ENCODE results near the gene CDRT4. TPM values are rescaled to one million over a fixed set of nuclear protein-coding genes. Genes with fewer than 3 reads are reported as not detected.

CDRT4 gene
- total RNA-seq, 3 donors from 2014 or later (not counting 1 experiment from before 2014, with no cell fraction given) = 5.5 to 14.0 (median 11.8) TPM

GRCh38 chr17:15398291-15398690 is 69.1 kb downstream of the CDRT4 start:
- no peaks in the 10 kb centered on the region for H3K4me1 Mint-ChIP-seq
- no peaks in the 10 kb centered on the region for H3K36me3 Mint-ChIP-seq
- H3K4me1 ChIP-seq (ENCODE audit: control insufficient read depth, insufficient read depth, low read length) = no peaks in the 10 kb centered on the region
- no peaks in the 10 kb centered on the region for H3K27me3 ChIP-seq (ENCODE audit: control insufficient read depth, insufficient read depth, low read length)
- DNase-seq (no peak), ATAC-seq (no peak)
- intact Hi-C loops (cut with micrococcal nuclease) = no loop called here
- TF ChIP-seq CTCF (IDR thresholded peaks at IDR 0.05) = no peak
- H3K4me3 Mint-ChIP-seq = no peak overlapping the region
- H3K27me3 Mint-ChIP-seq (ENCODE audit: low read depth in 2 of 2) = peaks cover 8 to 18% of the 10 kb centered on the region in 2 donors
- H3K27ac Mint-ChIP-seq = no peak overlapping the region
- 22% methylated on average over 6 of the region's 6 CpGs for WGBS (ENCODE audit: insufficient coverage)
- H3K4me3 ChIP-seq (ENCODE audit: low read length) = no peak overlapping the region
- H3K9me3 ChIP-seq (ENCODE audit: control insufficient read depth, insufficient read depth, low read length) = no peaks in the 10 kb centered on the region
- H3K36me3 ChIP-seq (ENCODE audit: control insufficient read depth, insufficient read depth, low read length) = no peaks in the 10 kb centered on the region
- H3K27ac ChIP-seq (ENCODE audit: low read length) = no peak overlapping the region
- H3K9me3 Mint-ChIP-seq = no peaks in the 10 kb centered on the region

GRCh38 chr17:15397620-15398019 is 69.8 kb downstream of the CDRT4 start:
- 86% methylated on average over 5 of the region's 5 CpGs for WGBS (ENCODE audit: insufficient coverage)
- no peak for TF ChIP-seq CTCF (IDR thresholded peaks at IDR 0.05)
- Histone ChIP-seq H3K4me1 (ENCODE audit: control insufficient read depth, insufficient read depth, low read length) (no peaks in the 10 kb centered on the region), H3K36me3 (ENCODE audit: control insufficient read depth, insufficient read depth, low read length) (no peaks in the 10 kb centered on the region), H3K4me3 (ENCODE audit: low read length) (no peak overlapping the region), H3K27me3 (ENCODE audit: control insufficient read depth, insufficient read depth, low read length) (no peaks in the 10 kb centered on the region), H3K9me3 (ENCODE audit: control insufficient read depth, insufficient read depth, low read length) (no peaks in the 10 kb centered on the region), H3K27ac (ENCODE audit: low read length) (no peak overlapping the region)
- Mint-ChIP-seq H3K36me3 (no peaks in the 10 kb centered on the region), H3K27me3 (ENCODE audit: low read depth in 2 of 2) (peaks cover 8 to 18% of the 10 kb centered on the region in 2 donors), H3K9me3 (no peaks in the 10 kb centered on the region), H3K4me3 (no peak overlapping the region), H3K27ac (no peak overlapping the region), H3K4me1 (no peaks in the 10 kb centered on the region)
- ATAC-seq (no peak), DNase-seq (no peak)
- intact Hi-C loops (cut with micrococcal nuclease) = no loop called here

- no peaks in the 10 kb centered on the region for H3K4me1 ChIP-seq (ENCODE audit: control insufficient read depth, insufficient read depth, low read length)
- no peak overlapping the region for H3K27ac ChIP-seq (ENCODE audit: low read length)
- no peaks in the 10 kb centered on the region for H3K4me1 Mint-ChIP-seq
- TF ChIP-seq CTCF (IDR thresholded peaks at IDR 0.05) = no peak
- H3K27me3 Mint-ChIP-seq (ENCODE audit: low read depth in 2 of 2) = peaks cover 8 to 11% of the 10 kb centered on the region in 2 donors
- ATAC-seq (no peak), DNase-seq (no peak)
- no peaks in the 10 kb centered on the region for H3K9me3 ChIP-seq (ENCODE audit: control insufficient read depth, insufficient read depth, low read length)
- H3K4me3 Mint-ChIP-seq = no peak overlapping the region
- no peaks in the 10 kb centered on the region for H3K36me3 Mint-ChIP-seq
- no peak overlapping the region for H3K4me3 ChIP-seq (ENCODE audit: low read length)
- no peak overlapping the region for H3K27ac Mint-ChIP-seq
- no peaks in the 10 kb centered on the region for H3K36me3 ChIP-seq (ENCODE audit: control insufficient read depth, insufficient read depth, low read length)
- H3K27me3 ChIP-seq (ENCODE audit: control insufficient read depth, insufficient read depth, low read length) = no peaks in the 10 kb centered on the region
- H3K9me3 Mint-ChIP-seq = no peaks in the 10 kb centered on the region
- intact Hi-C loops (cut with micrococcal nuclease) = no loop called here
- 49% methylated on average over 4 of the region's 4 CpGs for WGBS (ENCODE audit: insufficient coverage)
Measured at GRCh38 chr17:15395091-15395490, 72.3 kb downstream of the CDRT4 start.

- H3K4me3 Mint-ChIP-seq = no peak overlapping the region
- Histone ChIP-seq H3K4me3 (ENCODE audit: low read length) (no peak overlapping the region), H3K4me1 (ENCODE audit: control insufficient read depth, insufficient read depth, low read length) (no peaks in the 10 kb centered on the region), H3K27ac (ENCODE audit: low read length) (no peak overlapping the region), H3K27me3 (ENCODE audit: control insufficient read depth, insufficient read depth, low read length) (no peaks in the 10 kb centered on the region), H3K9me3 (ENCODE audit: control insufficient read depth, insufficient read depth, low read length) (no peaks in the 10 kb centered on the region), H3K36me3 (ENCODE audit: control insufficient read depth, insufficient read depth, low read length) (no peaks in the 10 kb centered on the region)
- no peaks in the 10 kb centered on the region for H3K9me3 Mint-ChIP-seq
- ATAC-seq (no peak), DNase-seq (no peak)
- no peaks in the 10 kb centered on the region for H3K36me3 Mint-ChIP-seq
- no peaks in the 10 kb centered on the region for H3K4me1 Mint-ChIP-seq
- 94% methylated on average over 7 of the region's 7 CpGs for WGBS (ENCODE audit: insufficient coverage)
- intact Hi-C loops (cut with micrococcal nuclease) = no loop called here
- no peak overlapping the region for H3K27ac Mint-ChIP-seq
- peaks cover 10 to 16% of the 10 kb centered on the region in 2 donors for H3K27me3 Mint-ChIP-seq (ENCODE audit: low read depth in 2 of 2)
- TF ChIP-seq CTCF (IDR thresholded peaks at IDR 0.05) = no peak
Measured at GRCh38 chr17:15393414-15393813, 74.0 kb downstream of the CDRT4 start.
